HG03108 (cell line): ENCODE measurements around the gene SPATA46.
"Not testable (repeated sequence)": the region's sequence is repeated elsewhere in the genome, so short reads cannot be mapped to it uniquely, and the experiment has no call there.

Source experiments
- ATAC-seq: cut with Tn5 transposase; IDR thresholded peaks from one replicate; pipeline ENCODE4 v1.9.1; 2021; ENCODE audit warnings: moderate library complexity; ENCODE audit not compliant: unreplicated experiment

The SPATA46 gene

DNA sequence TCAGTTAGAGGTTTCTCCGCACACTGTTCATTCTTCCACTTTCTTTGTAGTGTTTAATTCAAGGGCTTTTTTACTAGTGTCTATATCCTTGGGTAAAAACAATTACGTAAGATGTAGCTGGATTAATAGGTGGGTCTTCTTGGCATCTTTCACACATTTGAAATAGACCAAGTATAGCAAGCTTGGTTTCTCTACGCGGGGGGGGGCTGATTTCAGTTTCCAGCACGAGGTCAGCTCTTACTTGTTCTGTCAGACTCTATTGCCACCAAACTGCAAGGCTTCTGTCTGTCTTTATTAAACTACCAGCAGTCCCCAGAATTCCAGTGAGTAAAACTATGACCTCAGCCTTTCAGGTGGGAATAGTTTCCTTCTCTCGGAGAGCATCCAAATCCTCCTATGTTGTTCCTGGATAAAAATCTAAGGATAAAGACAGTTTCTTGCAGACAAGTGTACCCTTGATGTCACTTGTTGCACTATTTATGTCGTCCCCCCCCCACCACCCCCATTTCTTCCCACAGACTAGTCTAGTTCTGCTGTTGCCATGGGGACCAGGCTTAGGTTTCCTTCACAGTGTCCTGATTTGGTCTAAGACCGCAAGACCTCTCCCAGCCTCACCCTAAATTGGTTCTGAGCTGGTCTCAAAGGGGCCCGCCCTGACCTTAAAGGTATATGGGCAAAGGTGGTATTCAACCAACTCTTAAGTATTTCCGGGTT is 17.0 kb downstream of the SPATA46 start:
- ATAC-seq = no peak

DNA sequence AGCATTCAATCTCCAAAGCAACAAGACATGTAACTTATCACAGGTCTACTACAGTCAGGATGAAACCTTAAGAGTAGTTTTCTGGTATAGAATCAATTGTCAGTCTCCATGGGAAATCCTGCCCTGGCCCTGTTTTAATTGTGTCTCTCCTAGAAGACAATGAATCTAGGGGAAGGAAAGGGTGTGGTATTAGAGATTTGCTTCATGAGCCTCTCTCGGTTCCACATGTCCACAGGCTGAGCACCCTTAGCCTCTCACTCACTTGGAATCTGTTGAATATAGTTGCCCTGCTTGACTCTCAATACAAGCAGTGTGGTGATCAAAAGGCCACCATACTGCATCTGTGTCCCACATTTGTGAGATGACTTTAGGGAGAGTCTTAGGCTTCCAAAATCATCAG is 17.7 kb downstream of the SPATA46 start:
- ATAC-seq = no peak

DNA sequence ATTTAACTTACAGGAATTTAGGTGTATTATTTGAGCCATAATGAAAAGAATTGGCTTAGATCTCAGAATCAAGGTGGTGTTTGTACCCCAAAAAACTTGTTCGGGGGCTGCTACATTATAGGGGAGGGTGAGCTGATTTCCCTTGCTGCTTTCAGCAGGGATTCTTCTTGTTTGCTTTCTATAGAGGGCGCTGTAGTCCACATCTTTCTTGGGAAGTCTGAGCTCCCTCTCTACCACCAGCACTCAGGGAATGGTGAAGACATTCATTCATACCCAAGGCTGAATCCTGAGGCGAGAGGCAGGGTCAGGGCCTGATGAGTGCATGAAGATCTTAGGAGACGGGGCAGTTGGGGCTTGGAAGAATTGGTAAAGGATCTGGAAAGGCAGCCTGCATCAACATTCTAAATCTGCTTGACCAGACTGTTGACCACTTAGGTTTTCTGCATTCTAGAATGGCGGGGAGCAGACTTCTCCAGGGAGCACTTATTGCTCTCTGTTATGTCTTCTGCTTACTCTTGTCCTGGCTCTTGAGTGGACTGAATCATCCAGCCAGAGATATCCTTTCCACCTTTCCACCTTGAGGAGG is 18.9 kb downstream of the SPATA46 start:
- ATAC-seq = no peak

DNA sequence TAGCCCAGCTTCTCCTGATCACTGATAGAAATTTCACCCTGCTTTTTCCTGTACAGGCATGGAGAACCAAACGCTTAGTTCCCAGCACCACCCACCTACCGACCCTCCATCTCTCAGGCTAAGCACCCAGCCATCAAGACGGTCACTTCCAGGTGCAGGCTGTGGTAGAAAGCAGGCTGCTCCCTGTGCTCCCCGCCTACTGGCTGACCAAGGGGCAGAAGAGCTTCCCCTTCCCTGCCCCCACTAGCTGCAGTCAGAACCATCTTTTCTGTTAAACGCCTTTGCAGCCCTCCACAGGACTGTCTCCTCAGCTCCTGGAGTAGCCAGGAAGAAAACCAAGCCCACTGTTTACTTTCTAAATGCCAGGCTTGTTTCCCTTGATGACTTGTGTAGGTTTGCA is 23.0 kb downstream of the SPATA46 start:
- ATAC-seq = no peak

DNA sequence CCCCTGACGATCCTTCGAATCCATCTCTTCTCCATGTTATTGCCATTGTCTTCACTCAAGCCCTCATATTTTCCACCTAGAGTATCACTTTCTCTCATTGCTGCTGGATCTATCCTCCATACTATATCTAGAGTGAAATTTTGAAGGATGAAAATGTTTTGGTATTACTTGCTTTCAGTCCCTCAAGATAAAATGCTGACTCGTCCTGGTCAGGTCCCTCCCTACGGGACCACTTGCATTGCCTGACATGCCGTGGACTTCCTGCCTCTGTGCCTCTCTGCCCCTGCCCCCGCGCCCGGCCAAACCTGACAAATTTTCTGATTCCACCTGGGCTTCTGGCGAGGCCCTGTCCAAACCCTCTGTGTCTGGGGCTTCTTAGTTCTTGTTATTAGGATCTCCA is 23.6 kb downstream of the SPATA46 start:
- no peak for ATAC-seq

DNA sequence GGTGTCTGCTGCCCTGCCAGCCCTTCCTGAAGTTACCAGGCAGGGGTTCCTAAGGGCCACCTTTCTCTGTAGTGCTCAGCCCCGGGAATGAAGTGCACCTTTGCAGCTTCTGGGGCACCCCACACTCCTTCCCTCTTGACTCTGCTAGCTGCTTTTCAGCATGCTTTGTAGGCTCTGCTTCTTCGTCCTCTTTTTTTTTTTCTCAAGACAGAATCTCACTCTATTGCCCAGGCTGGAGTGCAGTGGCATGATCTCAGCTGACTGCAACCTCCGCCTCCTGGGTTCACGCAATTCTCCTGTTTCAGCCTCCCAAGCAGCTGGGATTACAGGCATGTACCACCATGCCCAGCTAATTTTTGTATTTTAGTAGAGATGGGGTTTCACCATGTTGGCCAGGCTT is 24.8 kb downstream of the SPATA46 start:
- ATAC-seq = not testable (repeated sequence)

DNA sequence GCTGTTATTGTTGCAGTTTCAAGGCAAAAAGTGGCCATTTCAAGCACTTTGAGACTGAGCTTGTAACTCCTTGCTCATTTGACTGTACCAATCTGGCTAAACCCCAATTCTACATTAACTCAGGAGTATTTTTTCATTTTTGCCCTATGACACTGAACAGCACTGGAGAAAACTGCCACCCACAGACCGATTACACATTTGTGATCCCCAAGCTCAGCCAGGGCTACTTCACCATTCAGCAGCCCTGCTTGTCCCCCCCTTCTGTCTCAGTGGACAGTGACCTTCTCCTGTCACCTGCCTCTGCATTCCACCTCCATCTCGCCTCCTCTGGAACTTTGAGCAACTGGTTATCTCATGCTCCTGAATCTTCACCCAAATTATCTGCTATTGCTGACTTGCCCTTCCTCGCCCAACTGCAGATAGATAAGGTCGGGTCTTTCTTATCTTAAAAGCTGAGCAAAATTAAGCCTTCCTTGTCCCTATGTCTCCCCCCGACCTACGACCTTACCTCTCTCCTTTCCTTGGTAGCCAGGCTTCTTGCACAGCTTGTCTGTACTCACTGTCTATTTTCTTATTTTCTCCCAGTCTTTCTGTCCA is 25.3 kb downstream of the SPATA46 start:
- ATAC-seq = no peak

DNA sequence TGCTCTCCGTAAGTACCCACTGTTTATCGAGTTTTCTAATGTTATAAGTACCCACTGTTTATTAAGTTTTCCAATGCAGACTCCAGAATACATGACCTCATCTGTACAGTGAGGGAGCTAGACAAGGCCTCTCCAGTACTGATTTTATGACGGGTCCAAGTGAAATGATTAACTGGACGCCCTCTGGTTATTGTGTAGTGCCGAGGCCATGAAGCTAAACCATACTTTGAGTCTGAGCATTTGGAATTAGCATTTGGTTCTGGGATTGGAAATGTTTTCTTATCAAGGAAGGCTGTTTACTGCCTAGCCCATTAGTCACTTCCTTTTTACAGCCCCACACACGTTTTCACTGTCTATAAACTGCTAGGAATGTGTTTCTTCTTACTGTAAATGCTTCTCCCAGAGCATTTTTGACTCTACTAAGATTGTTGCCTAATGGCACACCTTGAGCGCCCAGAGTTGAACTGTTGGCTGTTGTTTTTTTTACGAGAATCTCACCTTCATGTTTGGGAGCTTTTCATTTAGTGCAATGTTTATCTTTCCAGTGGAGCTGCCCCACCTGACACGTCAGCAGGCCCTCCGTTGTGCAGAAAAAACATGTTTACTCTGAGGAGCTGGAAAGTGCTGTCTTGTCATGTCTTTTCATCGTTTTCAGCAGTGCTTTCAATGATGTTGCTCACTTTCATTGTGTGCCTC is 26.9 kb downstream of the SPATA46 start:
- no peak for ATAC-seq

DNA sequence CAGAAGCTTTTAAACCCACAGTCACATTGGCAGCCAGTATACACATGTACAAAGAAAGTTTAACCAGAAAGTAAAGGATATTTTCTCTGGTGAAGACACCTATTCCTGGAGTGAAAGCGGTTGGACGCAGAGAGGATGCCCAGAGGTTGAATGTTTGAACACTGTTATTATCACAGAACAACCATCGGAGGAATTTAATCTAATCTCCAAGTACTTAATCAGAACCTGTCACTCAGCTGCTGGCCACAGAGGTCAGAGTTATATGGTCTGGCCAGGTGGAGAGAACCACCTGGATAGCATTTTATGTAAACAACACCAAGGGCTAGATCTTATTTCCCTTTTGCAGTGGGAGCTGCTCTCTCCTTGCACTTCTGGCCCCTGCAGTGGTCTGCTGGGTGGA is 29.4 kb downstream of the SPATA46 start:
- ATAC-seq = no peak

DNA sequence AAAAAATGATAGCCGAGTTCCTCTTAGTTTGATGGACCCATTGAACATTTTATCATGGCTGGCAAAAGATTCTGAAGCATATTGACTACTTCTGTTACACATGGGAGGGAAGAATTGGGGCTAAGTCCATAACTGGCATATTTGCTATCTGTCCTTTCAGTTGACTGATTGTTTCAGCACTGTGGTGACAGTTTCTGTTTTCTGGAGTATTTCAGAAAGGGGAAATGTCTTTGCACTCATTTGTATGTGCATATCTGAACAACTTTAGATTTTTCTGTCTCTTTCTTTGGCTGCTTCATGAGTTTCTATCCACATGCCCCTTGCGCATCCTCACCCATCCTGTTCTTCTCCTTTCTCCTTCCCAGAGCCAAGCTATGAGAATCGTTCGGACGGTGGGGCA is 33.2 kb downstream of the SPATA46 start:
- no peak for ATAC-seq

DNA sequence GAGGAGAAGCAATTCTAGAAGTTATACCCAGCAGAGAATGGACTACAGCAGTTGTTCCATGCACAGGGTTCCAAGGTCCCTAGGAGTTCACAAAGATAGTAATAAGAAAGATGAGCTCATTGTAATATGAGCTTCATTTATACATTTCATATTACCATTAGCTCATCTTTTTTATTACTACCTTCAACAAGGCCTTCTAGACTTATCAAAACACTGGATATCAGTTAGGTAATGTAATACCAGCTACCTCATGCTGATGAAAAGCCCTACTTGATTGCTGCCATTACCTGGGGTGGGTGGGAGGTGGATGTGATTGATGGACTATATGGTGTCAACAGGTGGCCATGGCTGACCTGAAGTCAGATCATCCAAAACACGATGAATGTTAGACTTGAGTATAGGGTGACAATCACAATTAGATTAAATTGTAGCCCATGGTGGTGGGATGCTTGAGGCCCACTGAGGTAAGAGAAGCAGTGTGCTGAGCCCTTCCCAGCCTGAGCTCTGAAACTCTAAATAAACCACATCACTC is 34.1 kb downstream of the SPATA46 start:
- no peak for ATAC-seq

DNA sequence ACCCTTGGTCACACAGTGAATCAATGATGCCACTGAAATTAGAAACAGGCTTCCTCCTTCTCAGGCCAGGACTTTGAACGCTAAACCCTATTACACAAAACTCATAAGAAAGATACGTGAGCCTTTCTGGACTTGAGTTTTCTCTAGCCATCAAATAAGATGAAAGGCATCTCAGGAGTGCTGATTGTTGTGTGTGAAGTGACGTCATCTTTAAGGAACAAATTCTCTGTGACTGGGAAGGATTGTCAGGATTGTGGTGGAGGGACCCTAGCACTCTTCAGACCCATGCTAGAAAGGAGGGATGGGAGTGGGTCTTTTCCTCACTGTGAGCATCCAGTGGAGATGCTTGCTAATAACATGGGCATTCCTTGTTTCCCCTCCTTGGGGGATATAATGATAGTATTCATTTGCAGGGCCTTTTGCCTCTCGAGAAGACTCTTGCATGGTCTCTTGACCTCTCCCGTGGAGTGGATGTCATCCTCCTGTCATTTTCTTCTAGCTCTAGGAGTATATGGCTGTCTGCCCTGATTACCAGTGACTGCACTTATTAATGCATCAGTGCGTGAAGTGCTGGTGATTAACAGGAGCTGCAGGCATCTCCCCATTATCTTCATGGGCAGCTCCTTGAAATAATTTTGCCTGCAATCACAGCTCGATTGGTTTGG is 39.9 kb downstream of the SPATA46 start:
- no peak for ATAC-seq

DNA sequence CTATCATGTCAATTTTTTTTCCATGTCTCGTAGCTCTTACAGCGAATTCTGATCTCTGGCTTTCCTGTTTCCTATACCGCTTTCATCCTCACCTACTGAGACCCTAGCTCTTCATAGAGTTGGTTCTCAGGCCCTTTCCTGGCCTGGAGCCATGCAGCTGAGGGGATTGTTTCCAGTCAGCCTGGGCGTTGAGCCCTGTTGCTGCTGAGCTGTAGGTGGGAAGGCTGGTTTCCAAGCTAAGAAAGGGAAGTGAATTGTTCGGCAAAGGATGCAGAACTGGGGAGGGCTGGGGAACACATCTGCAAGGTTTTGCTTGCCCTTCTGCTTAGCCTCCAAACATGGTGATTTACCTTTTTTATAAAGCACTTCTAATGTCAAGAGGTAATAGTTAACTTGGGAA is 41.5 kb downstream of the SPATA46 start:
- ATAC-seq = no peak

DNA sequence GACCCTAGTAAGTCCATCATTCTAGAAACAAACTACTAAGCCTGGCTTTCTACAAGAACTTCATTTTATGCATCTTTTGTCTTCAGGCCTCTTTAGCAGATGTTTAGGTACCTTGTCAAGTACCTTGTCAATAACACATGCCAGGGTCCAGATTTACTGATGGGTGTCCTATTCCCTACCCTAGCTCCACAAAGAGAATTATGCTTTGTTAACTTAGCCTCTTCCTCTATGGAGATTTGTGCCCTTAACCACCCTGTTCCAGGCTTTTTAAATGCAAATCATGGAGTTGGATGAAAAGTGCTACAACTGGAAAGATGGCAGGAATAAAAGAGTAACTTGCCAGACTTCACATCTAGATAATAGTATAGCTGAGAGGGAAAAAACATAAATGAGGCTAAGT is 42.7 kb downstream of the SPATA46 start:
- ATAC-seq = no peak

DNA sequence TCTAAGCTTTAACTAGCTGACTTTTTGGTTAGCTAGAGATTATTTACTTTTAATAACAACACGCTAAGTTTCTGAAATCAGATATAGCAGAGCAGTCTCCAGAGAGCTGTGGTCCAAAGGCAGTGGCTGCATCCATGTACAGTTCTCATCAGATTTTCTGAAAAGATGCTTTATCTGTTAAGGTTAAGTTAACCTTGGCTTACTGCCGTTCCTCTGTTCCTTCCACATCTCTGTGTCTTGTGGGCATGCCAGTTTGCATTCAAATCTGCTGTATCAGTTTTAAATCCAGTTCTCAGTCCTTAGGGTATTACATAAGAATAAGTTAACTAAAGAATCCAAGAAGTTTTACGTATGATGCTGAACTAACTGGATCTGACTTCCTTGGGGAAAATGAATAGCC is 46.8 kb downstream of the SPATA46 start:
- no peak for ATAC-seq

DNA sequence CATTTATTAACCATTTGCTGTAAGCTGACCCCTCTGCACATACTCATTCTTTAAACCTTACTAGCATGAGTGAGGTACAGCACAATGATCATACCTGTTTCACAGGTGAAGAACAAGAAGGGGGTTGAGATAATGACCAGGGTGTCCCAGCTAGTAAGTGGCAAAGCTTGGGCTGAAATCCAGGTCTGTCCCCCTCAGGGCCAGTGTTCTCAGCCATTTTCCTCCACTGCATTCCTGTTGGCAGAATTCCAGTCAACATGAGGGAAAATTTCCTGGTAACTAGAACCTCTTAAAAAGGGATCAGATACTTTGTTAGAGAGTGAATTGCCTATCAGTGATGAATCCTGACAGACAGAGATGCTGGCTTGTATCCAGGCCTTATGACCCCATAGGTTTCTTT is 48.1 kb downstream of the SPATA46 start:
- no peak for ATAC-seq

DNA sequence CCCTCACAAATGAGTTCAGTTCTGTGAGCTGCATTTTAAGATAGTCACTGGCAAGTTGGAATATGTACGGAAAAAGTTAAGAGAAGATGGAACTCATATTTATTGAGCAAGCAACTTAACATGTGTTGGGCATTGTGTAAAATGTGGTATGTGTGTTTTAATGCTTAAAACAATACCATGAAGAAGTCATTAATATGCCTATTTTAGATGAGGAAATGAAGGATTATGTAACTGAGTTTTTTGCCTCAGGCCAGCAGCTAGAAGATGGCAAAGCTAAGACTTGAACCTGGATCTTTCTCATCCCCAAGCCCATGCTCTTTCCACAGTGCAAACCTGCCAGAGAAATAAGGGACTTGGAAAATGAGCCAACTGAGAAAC is 48.9 kb downstream of the SPATA46 start:
- ATAC-seq = no peak

DNA sequence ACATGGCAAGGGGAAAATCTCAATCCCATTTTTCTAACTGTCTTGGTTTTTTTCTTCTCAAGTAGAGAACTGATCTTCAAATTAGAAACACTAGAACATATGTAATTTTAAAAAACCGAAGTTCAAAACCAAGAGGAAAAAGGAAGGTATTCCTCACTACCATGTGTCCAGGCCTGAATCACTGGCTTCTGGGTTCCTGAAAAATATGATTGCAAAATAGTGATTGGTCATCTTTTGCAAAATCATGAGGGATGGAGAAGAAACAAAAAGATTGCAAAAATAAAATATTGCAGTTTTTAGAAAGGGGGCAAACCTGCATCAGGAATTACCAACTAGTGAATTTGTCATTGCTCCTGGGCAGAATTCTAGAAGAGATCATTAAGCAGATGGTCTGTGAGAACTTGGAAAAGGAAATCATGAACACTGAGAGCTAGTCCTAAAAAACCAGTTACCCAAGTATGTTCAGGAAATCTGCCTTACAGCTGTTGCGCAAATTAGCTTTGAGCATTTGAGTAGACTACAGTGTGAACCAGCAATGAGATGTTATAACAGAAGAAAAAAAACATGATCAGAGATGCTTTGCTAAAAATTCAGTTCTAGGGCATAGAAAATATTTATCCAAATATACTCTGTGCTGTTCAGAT is 49.4 kb downstream of the SPATA46 start:
- ATAC-seq = no peak

DNA sequence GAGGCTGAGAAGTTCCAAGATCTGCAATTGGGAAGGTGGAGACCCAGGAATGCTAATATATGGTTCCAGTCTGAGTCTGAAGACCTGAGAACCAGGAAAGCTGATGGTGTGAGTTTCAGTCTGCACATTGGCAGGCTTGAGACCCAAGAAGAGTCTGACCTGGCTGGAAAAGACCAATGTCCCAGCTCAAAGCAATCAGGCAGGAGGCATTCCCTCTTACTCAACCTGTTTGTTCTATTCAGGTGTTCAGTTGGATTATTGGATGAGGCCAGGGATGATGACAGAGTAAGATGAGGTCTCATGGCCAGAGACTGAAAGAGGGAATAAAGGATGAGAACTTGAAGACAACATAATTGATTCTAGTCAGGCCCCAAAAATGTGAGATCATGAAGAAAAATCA is 50.1 kb downstream of the SPATA46 start:
- no peak for ATAC-seq

DNA sequence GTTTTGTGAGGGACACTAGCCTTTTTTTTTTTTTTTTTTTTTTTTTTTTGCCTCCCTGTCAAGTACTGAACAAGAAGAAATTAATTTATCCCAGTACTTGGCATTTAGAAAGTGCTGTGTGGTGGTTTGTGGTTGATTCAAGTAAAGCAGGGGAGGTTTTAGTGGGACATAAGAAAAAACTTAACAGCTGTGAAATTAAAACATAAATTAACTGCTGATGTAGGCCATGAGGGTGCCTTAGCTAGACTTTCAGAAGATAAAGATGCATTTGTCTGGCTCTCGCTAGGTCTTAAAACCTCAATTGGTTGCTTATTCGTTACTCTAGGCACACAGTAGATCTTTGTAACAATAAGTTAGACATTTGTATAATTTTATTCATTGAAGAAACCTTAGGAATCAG is 52.3 kb downstream of the SPATA46 start:
- no peak for ATAC-seq
